CD4-positive, alpha-beta T cell treated with Interleukin-6 for 4 hours (primary cell): ENCODE data around the gene AUP1.
A peak's percentile ranks its signal among the peaks of the same experiment; 100 is the strongest.

ENCODE experiments used
- DNase-seq: peaks from one replicate; pipeline ENCODE4 v3.0.0-alpha.2; 2020; ENCODE audit warnings: mixed read lengths

Gene AUP1

DNA sequence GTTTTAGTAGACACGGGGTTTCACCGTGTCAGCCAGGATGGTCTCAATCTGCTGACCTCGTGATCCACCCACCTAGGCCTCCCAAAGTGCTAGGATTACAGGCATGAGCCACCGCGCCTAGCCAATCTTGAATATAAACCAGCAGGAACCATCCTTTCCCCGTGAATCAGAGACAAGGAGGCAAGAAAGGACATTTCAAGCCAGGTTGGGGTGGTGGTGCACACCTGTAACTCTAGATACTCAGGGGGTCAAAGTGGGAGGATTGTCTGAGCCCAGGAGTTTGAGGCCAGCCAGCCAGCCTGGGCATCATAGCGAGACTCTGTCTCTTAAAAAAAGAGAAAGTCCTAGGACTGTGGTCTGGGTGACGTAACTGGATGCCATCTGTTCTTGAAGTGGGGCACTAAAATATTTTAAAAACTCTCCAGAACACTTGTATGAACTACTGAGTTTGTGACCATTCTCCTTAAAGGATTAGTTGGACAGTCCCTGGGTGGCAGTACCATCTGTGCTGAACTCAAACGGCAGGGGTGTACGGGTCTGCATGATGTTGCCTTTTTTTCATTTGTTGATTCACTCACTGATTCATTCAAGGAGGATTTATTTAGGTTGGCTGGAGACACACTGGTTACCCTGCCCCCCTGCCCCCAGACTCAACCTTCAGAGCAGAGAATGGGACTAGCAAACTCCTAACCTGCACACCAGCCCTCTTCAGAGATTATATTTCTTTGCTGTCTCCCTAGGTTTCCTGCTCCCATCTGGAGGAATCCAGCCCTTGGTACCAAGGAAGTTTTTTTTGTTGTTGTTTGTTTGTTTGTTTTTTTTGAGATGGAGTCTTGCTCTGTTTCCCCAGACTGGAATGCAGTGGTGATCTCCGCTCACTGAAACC, 18.2 kb downstream of the AUP1 start:
- no peak for DNase-seq

DNA sequence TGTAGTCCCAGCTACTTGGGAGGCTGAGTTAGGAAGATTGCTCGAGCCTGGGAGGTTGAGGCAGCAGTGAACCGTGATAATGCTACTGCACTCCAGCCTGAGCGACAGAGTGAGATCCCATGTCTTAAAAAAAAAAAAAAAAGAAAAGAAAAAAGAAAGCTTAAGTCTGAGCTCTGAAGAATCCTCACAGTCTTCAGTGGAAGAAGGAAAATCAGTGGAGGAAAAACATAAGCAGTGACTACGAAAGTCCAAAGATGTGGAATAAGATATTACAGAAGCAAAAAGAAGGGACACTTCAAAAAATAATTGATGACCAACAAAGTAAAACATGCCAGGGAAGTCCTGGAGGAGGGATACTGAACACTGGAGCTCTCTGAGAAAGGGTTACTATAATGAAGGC, 19.2 kb downstream of the AUP1 start:
- no peak for DNase-seq

DNA sequence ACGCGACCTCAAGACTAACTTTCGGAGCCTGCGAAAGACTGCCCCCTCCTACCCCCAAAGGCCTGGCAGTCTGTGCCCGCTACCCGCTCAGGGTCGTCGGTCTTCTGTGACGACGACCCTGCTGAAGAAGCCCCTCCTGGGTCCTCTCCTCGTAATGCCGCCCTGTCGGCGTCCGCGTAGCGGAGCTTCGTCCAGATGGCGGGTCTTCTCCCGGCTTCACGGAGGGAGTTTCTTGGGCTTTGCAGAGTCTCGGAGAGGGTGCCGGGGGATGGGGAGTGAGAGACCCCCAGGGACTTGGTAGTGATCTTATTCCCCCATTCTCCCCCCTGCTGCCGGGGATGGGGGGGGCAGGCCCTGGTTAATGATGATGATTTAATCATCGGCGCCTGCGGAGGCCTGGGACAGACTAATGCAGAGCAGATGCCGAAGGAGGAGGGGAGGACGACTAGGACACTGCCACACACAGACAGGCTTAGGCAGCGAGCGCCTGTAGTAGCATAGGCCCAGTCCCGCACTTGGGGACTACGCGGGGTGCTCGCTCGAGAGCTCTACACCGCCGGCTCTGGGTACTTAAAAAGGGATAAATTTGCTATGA, 21.5 kb downstream of the AUP1 start:
- peak; percentile 30 for DNase-seq

DNA sequence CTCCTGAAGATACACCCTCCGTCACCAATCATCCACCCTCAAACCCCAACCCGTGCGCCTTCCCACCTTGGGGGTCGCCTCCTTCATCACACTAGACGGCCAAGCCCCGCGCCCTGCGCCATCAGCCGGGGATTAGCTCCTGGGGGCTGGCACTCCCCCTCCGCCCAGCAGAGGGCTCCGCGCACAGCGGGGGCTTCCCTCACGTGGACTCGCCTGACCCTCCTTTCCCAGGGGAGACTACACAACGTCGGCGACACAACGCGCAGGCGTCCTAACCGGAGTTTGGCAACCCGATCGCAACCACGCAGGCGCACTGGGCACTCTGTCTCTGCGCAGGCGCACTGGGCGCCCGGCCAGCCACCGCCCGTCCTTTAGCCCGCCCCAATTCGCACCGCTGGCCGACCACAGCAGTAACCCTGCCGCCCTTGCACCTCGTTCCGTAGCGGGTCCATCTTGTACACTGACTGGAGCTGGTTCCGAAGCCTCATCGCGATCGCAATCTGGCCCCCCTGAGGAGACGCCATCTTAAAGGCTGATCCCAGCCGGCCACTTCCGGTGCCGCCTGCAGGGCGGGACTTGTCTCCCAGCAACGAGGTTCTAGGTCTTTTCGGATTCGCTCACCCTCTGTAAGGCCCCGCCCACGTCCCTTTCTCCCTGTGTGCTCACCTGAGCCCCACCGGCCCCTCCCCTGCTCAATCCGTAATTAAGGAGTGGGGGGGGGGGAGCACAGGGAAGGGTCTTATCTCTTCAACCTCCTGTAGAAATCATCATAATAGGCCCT, 22.2 kb downstream of the AUP1 start, which contains the start of gene PCGF1:
Gene PCGF1 (minus strand): TSS at position 551 of the 781 bp plus-strand sequence. CDS start 27 bp downstream, at position 524.
- DNase-seq = peak; percentile 100

DNA sequence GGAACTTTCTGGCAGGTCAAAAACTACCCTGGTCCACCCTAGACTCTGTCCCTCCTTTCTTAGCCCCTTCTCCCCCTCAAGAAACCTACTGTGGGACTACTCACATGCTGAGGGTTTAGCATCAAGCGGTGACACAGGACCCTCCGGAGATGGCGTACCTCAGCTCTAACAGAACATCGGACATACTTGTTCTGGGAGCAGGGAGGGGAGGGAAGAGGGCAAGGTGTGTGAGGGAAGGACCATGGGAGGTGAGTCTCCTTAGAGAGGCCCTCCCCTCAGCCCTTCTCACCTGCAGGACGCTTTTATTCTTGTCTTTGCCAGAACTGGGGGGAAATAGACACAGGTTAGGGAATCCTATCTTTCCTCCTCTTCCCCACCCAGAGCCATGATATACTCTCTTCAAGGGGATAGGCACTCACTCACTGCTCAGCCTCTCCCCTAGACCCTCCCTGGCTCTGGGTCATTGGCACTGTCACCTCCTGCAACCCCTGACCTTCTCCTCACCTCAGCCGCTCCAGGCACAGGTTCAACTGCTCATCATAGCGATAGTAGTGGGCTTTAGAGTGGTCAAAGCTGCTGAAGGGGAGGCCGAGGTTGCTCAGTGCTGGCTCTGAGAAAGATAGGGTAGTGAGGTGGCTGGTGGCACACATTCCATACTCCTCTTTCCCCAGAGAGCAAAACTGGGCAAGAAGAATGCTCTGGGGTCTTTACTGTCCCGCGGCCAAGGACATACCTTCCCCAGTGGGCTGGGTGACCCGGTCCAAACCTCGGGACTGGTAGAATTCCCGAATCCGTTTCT, 23.9 kb downstream of the AUP1 start:
- no peak for DNase-seq

DNA sequence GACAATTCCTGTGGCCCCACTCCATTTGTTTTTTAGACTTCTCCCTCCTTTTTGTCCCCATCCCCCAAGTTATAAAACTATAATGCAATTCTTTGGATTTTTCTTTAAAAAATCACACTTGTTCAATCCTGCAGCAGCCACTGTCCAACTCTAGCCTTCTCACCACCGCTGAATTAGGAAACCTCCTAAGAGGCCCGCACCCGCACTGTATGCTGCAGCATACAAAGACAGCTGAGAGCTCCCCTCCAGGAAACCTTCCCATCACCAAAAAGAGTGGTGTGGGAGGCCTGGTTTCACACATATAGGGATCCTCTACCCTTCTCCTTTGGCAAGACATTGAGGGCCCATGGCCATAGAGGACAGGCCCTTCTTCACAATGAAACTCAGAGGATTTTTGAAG, 24.9 kb downstream of the AUP1 start:
- DNase-seq = no peak

DNA sequence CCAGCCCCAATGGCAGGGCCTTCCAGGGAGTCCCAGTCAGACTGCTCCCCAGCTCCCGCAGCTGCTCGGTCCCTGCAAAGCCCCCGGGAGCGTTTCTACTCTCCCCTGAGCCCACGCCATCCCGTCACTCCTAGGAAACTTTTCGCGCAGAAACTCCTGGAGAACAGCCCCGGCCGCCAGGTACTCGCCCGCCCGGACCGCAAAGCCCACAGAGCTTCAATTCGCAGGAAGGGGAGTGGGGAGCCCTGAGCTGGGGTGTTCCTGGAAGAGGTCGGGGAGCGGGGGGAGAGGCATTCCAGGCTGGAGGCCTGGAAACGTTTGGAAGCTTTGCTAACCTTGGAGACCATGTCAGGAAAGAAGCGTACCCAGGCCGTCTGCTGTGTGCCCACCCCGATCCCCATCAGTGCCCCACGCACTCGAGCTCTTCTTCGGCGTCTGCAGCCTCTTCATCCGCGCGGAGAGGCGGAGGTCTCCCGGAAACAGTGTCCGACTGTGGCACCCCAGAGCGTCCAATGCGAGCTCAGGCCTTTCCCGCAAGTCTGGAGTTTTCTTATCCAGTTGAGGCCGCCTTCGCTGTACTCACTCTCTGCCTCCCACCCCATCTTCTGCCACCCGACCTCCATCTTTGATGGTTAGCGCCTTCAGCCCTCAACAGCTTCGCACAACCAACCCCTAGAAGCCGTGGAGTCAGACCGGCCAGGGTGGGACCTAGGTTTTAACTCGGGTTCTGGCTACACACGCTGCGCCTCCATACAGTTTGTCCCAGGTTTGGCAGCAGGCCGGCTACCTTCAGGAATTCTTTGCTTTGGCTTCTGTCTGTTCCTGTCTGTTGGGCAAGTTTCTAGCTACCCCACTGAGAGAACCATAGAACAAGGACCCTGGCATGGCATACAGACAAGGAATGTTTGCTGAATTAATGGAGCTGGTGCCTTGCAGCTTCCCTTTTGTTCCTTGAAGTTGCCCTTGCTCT, 25.7 kb downstream of the AUP1 start:
- no peak for DNase-seq

DNA sequence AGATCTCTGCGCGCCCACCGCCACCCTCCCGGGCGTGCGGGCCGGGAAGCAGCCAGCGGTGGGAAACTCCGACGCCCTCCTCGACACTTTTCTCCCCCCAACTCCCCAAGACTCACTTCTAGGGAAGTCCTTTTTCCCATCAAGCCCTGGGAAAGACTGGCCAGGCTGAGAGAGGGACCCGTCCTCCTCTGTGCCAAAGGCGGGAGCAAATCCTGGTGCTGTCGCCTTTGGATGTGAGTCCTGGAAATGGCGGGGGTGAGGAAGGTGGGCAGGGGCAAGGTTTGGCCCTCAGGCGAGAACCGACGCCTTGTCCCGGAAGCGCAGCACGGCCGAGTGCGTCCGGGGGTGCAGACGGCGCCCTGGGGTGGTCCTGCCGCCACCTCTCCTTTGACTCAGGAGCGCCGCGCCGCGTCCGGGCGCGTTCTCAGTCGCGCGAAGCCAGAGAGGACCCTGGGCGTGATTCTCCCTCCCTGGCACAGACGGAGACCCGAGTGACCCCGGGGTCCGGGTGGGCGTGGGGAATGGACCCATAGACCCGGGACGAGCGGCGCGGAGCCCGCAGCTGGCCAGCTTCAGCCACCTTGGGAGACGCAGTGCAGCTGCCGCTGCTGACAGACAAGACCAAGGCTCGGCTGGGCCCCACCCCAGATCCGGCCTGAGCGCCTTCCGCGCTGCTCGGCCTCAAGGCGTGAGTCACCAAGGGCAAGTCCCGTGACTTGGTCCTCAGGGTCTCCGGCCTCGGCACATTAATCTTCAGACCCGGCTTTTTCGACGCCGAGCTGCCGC, 26.6 kb downstream of the AUP1 start:
- peak; percentile 54 for DNase-seq

DNA sequence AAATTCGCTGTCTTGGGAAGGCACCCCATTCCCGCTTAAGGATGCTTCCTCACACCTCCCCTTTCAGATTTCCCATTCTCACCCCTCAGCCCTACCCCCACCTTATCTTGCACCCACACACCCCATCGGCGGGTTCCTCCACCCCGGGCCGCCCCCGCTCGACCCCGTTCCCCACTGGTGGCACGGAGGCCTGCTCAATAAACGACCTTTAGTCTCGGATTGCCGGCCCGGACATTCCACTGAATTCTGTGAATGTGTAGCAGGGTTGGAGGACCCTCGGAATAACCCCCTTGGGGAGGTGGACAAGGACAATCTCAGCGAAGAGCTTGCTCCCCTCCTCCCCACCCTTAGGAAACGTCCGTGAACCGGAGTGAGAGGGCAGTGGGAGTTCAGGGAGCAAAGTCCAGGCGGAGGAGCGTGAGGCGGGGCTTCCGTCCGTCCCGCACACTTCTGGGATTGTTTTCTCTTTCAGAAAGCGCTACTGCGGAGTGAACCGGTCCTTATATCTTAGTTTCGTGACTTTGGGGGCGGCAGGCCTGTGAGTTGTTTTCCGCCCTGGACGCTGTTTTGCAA, 27.3 kb downstream of the AUP1 start:
- no peak for DNase-seq

DNA sequence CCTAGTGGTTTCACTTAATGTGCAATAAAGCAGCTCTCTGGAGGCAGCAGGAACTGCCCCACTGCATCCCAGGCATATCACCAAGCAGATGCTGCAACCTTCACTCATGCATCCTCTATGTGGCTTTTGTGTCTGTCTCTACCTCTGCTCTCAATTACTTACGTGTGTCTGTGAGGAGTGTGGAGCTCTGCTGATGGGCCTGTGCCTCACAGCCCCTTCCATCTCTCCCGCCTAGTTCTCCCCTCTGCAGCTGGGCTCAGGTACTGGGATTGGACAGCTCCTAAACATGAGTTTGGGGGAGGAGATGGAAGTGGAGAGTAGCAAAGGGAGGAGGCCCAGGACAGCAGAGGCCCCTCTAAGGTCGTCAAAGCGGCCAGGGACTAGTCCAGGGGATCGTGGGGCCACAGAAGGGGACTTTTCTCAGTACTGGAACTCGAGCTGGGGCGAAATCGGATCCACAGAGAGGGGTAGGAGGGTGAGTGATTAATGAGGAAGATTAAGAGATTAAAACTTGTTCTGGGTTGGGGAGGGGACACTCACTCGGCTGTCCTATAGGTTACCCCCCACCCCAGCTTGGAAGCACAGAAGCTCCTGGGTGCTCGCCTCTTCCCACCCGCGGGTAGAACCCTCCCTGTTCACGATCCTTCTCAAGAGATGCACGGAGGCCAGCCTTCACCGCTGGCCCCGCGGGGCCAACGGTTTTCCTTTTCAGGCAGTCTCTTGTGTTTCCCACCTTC, 28.0 kb downstream of the AUP1 start:
- DNase-seq = no peak

DNA sequence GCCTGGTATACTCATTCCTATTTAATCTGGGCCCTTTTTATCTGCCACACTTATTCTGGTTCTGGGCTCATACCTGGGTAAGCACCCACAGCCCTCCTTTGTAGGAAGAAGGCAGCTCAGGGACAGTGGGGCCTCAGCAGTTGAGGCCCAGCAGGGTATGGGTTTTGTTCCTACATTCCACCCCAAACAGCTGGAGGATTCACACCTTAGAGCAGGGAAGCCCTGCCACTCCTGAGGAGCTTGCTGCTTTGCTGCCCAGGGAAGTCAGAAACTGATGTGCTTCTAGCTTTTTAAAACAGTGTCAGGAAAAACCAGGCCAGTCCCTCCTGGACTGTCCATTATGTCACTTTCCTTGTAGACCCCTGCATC, 28.9 kb downstream of the AUP1 start:
- DNase-seq = no peak

DNA sequence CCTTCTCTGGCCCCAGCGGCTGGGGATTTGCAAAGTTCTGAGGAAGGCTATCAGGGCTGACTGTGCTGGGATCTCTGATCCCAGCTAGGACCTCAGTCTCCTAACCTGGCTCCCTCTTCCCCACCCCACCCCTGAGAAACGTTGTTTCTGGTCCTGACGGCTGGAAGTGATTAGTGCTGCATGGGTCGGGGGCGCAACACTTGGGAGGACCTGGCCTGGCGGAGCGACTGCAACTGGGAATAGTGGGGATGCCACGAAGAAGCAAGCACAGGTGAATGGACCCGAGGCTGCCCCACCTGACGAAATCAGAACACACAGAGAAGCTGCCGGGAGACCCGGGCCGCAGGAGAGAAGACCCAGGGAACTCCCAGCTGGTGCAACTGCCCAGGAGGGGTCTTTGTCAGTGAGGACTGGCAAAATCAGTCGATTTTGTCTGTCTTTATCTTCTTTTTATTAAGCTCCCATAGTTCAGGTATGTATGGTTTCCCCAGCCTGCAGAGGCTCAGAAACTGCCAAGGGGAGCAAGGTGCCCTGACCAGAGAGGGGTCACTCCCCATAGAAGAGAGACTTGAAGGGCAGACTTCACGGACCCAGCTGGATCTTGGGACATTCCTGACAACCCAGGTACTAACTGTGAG, 29.4 kb downstream of the AUP1 start:
- DNase-seq = no peak

DNA sequence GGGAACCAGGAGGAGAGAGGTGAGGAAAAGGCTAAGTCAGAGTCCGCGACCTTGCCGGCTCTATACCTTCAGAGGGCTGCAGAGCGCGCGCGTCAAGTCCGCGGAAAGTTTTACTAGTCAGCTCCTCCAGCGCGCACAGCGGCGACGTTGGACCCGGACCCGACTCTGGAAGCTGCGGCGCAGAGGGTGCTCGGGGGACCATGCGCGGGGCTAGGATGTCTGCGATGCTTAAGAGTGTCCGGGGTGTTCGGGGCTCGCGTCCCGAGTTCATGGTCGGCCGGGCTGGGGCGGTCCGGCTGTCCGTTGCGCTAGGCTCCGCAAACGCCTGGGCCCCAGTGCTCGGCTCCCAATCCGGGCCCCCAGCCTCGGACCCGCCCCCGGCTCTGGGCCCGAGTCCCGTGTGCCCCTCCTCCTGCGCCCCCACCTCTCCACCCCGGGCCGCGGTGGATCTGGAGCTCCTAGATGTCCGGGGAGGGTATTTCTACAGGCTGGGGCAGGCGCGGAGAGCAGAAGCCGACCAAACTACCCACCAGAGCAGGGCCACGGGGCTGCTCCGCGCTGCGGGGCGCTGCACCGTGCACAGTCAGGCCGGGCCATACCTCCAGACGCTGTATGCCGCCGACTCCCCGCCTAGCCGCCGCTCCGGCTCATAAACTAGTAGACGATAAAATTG, 30.1 kb downstream of the AUP1 start, which contains the start of gene LBX2:
Gene LBX2 (minus strand): TSS at position 337 of the 673 bp plus-strand sequence. CDS start 66 bp downstream, at position 271.
- DNase-seq = peak; percentile 14

DNA sequence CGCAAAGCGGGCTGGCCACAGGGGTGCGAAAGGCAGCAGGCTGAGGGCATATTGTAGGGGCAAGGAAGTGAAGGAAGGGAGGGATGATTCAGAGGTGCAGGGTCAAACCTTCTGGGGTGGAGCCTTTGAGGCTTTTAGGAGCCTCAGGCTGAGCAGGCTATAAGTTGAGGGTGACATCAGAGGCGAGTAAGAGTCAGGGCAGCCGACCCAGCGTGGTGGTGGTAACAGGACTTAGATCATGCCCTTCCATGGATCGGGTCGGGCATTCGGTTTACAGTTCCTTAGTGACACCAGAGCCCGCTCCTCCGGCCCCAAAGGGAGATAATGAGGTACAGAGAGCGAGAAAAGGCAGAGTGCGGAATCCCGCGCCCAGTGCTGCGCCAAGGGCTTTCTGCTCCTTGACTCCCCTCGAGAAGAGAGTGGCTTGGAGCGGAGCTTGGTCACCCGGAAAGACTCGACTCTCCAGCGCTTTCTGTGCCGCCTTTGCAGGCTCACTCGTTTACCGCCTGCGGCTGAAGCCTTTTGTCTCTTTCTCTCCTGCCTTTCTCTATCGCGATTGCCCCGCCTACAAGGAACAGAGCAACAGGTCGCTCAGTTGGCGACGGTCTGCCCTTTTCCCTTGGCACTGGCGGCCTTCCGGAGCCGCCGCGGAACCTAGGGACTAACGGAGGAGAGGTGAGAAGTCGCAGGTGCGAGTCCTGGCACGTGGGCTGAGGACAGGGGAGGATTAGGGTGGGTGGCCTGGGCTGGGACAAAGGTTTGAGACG, 30.8 kb downstream of the AUP1 start:
- DNase-seq = peak; percentile 36

DNA sequence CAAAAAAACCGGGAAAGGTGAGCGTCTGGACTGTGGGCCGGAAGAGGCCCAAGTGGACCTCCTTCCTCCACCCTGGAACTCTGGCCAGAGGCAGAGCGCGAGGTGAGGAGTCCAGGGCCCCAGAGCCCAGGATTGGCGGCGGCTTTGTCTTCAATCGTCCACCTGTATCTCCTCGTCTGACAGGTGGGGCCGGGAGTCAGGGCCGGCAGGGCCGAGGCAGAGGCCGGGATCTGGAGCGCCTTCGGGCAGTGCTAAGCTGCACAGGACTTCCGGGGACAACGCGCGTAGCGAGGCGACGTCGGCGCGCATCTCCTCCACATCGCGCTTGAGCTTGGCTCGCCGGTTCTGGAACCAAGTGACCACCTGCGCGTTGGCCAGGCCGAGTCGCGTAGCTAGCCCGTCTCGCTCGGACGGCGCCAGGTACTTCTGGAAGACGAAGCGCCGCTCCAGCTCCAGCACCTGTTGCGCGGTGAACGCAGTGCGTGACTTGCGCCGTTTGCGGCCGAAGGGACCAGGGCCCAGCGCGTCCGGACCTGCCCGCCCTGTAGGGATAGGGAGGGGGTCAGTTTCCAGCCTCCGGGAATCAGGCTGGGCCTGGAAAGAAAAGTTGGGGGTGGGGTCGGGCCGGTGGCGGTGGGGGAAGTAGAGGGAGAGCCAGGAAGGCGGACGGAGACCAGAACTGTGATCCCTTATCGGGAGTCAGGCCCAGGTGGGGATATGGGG, 31.6 kb downstream of the AUP1 start:
- DNase-seq = peak; percentile 32

DNA sequence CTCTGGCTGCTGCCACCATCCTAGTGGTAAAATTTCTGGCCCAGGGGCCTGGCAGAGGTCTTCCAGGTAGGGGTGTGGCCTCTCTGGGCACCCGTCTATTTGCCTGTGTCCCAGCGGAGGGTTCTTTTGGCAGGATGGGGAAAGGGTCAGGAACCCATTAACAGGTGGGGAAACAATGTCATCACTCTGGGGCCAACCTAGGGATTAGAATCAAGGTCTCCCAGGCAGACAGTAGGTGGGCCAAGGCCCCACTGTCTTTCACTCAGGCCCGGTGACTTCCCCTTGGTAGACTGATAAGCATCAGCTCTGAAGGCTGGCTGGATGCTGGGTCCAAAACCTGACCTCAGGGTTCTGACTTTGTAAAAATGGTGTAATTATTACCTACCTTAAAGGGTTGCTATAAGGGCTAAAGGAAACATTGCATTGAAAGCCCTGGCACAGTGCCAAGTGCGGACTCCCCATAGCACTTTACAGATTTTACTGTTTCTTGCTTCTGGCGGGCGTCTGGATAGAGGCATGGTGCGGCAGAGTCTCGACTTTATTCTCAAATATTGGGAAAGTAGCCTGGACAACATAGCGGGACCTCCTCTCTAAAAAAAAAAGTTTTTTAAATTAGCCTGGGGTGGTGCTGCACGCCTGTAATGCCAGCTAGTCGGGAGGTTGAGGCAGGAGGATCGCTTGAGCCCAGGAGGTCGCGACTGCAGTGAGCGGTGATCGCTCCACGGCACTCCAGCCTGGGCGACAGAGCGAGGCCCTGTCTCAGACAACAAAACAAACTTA, 32.3 kb downstream of the AUP1 start:
- no peak for DNase-seq
